H1 (cell line): ENCODE measurements around the gene DYRK1A. TPM values are rescaled to one million over a fixed set of nuclear protein-coding genes. Genes with fewer than 3 reads are reported as not detected.

Source experiments
- CTCF ChIA-PET: fragments of 300-600 bp; sonication (Branson Sonifier 250); formaldehyde crosslinking; loops from one replicate; lab custom pipeline; 2021; ENCODE audit not compliant: partially characterized antibody; lab: Charles Lee
- POLR2A ChIA-PET: fragments of 300-600 bp; sonication (Branson Sonifier 250); formaldehyde crosslinking; loops from one replicate; lab custom pipeline; 2021; ENCODE audit warnings: inconsistent platforms; ENCODE audit not compliant: partially characterized antibody; lab: Charles Lee
- DNase-seq, 2 experiments: peaks; one replicate each; pipeline versions ENCODE4 v3.0.0 to v3.0.0-alpha.2; 2010 to 2022; ENCODE audit warnings: low spot score in 2 of 2, low read depth in 1 of 2, mixed read lengths in 1 of 2
- FAIRE-seq: peaks from 2 replicates; lab custom pipeline; 2011; peaks lifted over from hg19 to GRCh38; lab: Jason Lieb, UNC
- H2AFZ ChIP-seq: 2 replicates; pipeline ENCODE4 v1.8.1; 2012; ENCODE audit warnings: low read length, inconsistent platforms
- H2AK5ac ChIP-seq: 2 replicates; pipeline ENCODE4 v1.6.1; 2013; ENCODE audit warnings: low read depth, low read length
- H2BK120ac ChIP-seq: replicated peaks from 2 replicates; pipeline ENCODE3; 2013; ENCODE audit warnings: low read depth, low read length, inconsistent platforms
- H2BK12ac ChIP-seq: 2 replicates; pipeline ENCODE4 v1.6.1; 2013; ENCODE audit warnings: low read depth, low read length
- H2BK15ac ChIP-seq: 2 replicates; pipeline ENCODE4 v1.6.1; 2013; ENCODE audit warnings: low read length
- H2BK20ac ChIP-seq: 2 replicates; pipeline ENCODE4 v1.6.1; 2013; ENCODE audit warnings: low read length
- H2BK5ac ChIP-seq: 2 replicates; pipeline ENCODE4 v1.6.1; 2013; ENCODE audit warnings: low read depth, low read length
- H3K14ac ChIP-seq: 2 replicates; pipeline ENCODE4 v1.6.1; 2013; ENCODE audit warnings: inconsistent platforms; ENCODE audit not compliant: insufficient read length
- H3K18ac ChIP-seq: 2 replicates; pipeline ENCODE4 v1.6.1; 2013; ENCODE audit warnings: low read length; ENCODE audit errors: extremely low read depth
- H3K23ac ChIP-seq: 2 replicates; pipeline ENCODE4 v1.6.1; 2013; ENCODE audit warnings: inconsistent platforms; ENCODE audit not compliant: insufficient read length
- H3K23me2 ChIP-seq: 2 replicates; pipeline ENCODE4 v1.6.1; 2013; ENCODE audit warnings: low read depth, low read length
- H3K27ac ChIP-seq: 2 replicates; pipeline ENCODE4 v1.6.1; 2011; ENCODE audit warnings: low read depth, low read length, inconsistent platforms
- H3K27me3 ChIP-seq, 4 experiments: replicated peaks in 1 of 4; 1 replicate in 1 of 4; 2 replicates in 3 of 4; pipeline versions ENCODE4 v1.6.1 to v1.8.1; 2011 to 2013; ENCODE audit warnings: low read length in 3 of 4, mild to moderate bottlenecking in 3 of 4, inconsistent platforms in 2 of 4, mixed read lengths in 2 of 4, moderate library complexity in 1 of 4; ENCODE audit not compliant: control insufficient read depth in 3 of 4, insufficient read depth in 3 of 4; ENCODE audit errors: extremely low read depth in 1 of 4
- H3K36me3 ChIP-seq, 4 experiments: 2 replicates each; pipeline versions ENCODE4 v1.6.1 to v1.8.1; 2011 to 2013; ENCODE audit warnings: mild to moderate bottlenecking in 4 of 4, low read length in 3 of 4, moderate library complexity in 2 of 4, control low read depth in 1 of 4, inconsistent platforms in 1 of 4; ENCODE audit not compliant: insufficient read depth in 4 of 4, control insufficient read depth in 2 of 4
- H3K4ac ChIP-seq: replicated peaks from 2 replicates; pipeline ENCODE3; 2013; ENCODE audit warnings: low read length, low read depth, mixed read lengths, inconsistent platforms; ENCODE audit not compliant: insufficient read length
- H3K4me1 ChIP-seq, 4 experiments: replicated peaks in 1 of 4; 1 replicate in 1 of 4; 2 replicates in 3 of 4; pipeline versions ENCODE4 v1.6.1 to v1.8.1; 2011 to 2013; ENCODE audit warnings: low read length in 3 of 4, inconsistent platforms in 2 of 4, mixed read lengths in 1 of 4; ENCODE audit not compliant: insufficient read depth in 4 of 4, control insufficient read depth in 3 of 4
- H3K4me2 ChIP-seq, 2 experiments: 2 replicates each; pipeline versions ENCODE4 v1.6.1 to v1.8.1; 2011 to 2013; ENCODE audit warnings: low read depth in 2 of 2, low read length in 2 of 2, control low read depth in 1 of 2, inconsistent platforms in 1 of 2, mild to moderate bottlenecking in 1 of 2; ENCODE audit not compliant: insufficient read depth in 1 of 2
- H3K4me3 ChIP-seq, 4 experiments: fragments of 200-600, 300-600 bp in 1 of 4; sonication (generic), shearing (Covaris generic), sonication (Bioruptor Twin) in 1 of 4; 2 replicates each; pipeline versions ENCODE4 v1.5.1 to v1.8.1; 2011 to 2016; ENCODE audit warnings: low read length in 4 of 4, low read depth in 3 of 4, control low read depth in 2 of 4, inconsistent platforms in 2 of 4, mild to moderate bottlenecking in 2 of 4, mixed read lengths in 1 of 4, moderate library complexity in 1 of 4; ENCODE audit not compliant: insufficient read depth in 2 of 4; ENCODE audit errors: extremely low read depth in 1 of 4
- H3K56ac ChIP-seq: replicated peaks from 2 replicates; pipeline ENCODE3; 2013; ENCODE audit warnings: low read depth, mild to moderate bottlenecking, mixed read lengths, low read length, inconsistent platforms; ENCODE audit not compliant: insufficient read length
- H3K79me1 ChIP-seq: 2 replicates; pipeline ENCODE4 v1.6.1; 2013; ENCODE audit warnings: low read depth, low read length, control low read depth
- H3K79me2 ChIP-seq, 2 experiments: 2 replicates each; pipeline versions ENCODE4 v1.6.1 to v1.8.1; 2012 to 2013; ENCODE audit warnings: low read length in 2 of 2, mild to moderate bottlenecking in 2 of 2, inconsistent platforms in 1 of 2; ENCODE audit not compliant: insufficient read depth in 2 of 2, control insufficient read depth in 1 of 2
- H3K9ac ChIP-seq, 4 experiments: replicated peaks in 1 of 4; 1 replicate in 1 of 4; 2 replicates in 3 of 4; pipeline versions ENCODE4 v1.6.1 to v1.8.1; 2011 to 2013; ENCODE audit warnings: low read depth in 3 of 4, low read length in 3 of 4, control low read depth in 2 of 4, mild to moderate bottlenecking in 2 of 4, moderate library complexity in 2 of 4, inconsistent platforms in 1 of 4; ENCODE audit errors: extremely low read depth in 1 of 4
- H3K9me3 ChIP-seq, 2 experiments: 2 replicates each; pipeline versions ENCODE4 v1.6.1 to v1.8.1; 2012 to 2013; ENCODE audit warnings: mild to moderate bottlenecking in 2 of 2, moderate library complexity in 2 of 2, control low read depth in 1 of 2, inconsistent platforms in 1 of 2, low read depth in 1 of 2, low read length in 1 of 2, mixed read lengths in 1 of 2; ENCODE audit not compliant: insufficient read depth in 2 of 2
- H4K20me1 ChIP-seq, 2 experiments: replicated peaks in 1 of 2; 2 replicates each; pipeline versions ENCODE3 to v1.8.1; 2011 to 2013; ENCODE audit warnings: inconsistent platforms in 2 of 2, low read length in 2 of 2, mild to moderate bottlenecking in 1 of 2; ENCODE audit not compliant: insufficient read depth in 2 of 2, control insufficient read depth in 1 of 2
- H4K5ac ChIP-seq: 2 replicates; pipeline ENCODE4 v1.6.1; 2013; ENCODE audit warnings: low read length, low read depth, mixed read lengths, inconsistent platforms; ENCODE audit not compliant: insufficient read length
- H4K8ac ChIP-seq: 2 replicates; pipeline ENCODE4 v1.8.0; 2013; ENCODE audit warnings: mild to moderate bottlenecking, moderate library complexity, low read length, inconsistent platforms; ENCODE audit not compliant: insufficient read depth; ENCODE audit errors: extremely low read depth
- H4K91ac ChIP-seq: replicated peaks from 2 replicates; pipeline ENCODE3; 2013; ENCODE audit warnings: low read length, mixed read lengths, inconsistent platforms; ENCODE audit not compliant: insufficient read length
- CHD1 ChIP-seq: IDR thresholded peaks from 2 replicates; pipeline ENCODE4 v1.6.1; 2012; ENCODE audit warnings: low read depth, low read length, improper control_type of control experiment
- CREB1 ChIP-seq: IDR thresholded peaks from 2 replicates; pipeline ENCODE4 v1.6.1; 2012; ENCODE audit warnings: inconsistent platforms
- HDAC6 ChIP-seq: IDR thresholded peaks from one replicate; pipeline ENCODE4 v1.7.1; 2012; ENCODE audit warnings: low read depth, mild to moderate bottlenecking, inconsistent platforms, low read length, moderate library complexity
- JUN ChIP-seq: IDR thresholded peaks from 2 replicates; pipeline ENCODE4 v1.6.1; 2011; ENCODE audit warnings: low read depth, mild to moderate bottlenecking, improper control_type of control experiment, low read length
- RNF2 ChIP-seq: fragments of 200-900, 300-1000 bp; sonication (generic); IDR thresholded peaks from 2 replicates; pipeline ENCODE4 v1.7.1; 2016; ENCODE audit warnings: borderline replicate concordance, low read depth, mild to moderate bottlenecking, antibody characterized with exemption, low read length; ENCODE audit not compliant: poor library complexity, severe bottlenecking; ENCODE audit errors: missing control alignments
- TCF12 ChIP-seq: IDR thresholded peaks from 2 replicates; pipeline ENCODE4 v1.6.1; 2011; ENCODE audit warnings: low read depth, mild to moderate bottlenecking, low read length
- USF2 ChIP-seq: IDR thresholded peaks from 2 replicates; pipeline ENCODE4 v1.6.1; 2011; ENCODE audit warnings: low read length, improper control_type of control experiment
- WGBS, 2 experiments: shearing (Covaris generic) in 1 of 2; methylation state at CpG; one replicate each; pipeline versions ENCODE4 v1.1.6 to v1.1.7; 2013 to 2015; ENCODE audit warnings: low lambda C conversion rate in 2 of 2, mixed read lengths in 2 of 2, inconsistent platforms in 1 of 2, low coverage in 1 of 2, missing lambda C conversion rate in 1 of 2; ENCODE audit not compliant: insufficient replicate concordance in 2 of 2, insufficient coverage in 1 of 2, insufficient read length in 1 of 2; ENCODE audit errors: extremely low coverage in 1 of 2, missing lambda C conversion rate in 1 of 2; 5-methylcytosine and 5-hydroxymethylcytosine counted together
- polyA plus RNA-seq, 7 experiments: library from polyadenylated mRNA; depleted of rRNA in 3 of 7; stranded (reverse) in 5 of 7; unstranded in 2 of 7; fragments of >200 nt in 5 of 7; fragments of 200-250 nt in 2 of 7; gene quantifications; 1 replicate in 5 of 7; 2 replicates in 1 of 7; 4 replicates in 1 of 7; pipeline versions ENCODE4 v1.2.1 to v1.2.3, GENCODE V29; 2011 to 2013; ENCODE audit warnings: missing spikeins in 2 of 7, mixed read lengths in 2 of 7
- total RNA-seq: library from RNA; stranded (reverse); fragmentation: NEBNext Ultra II Directional; extraction: Animal tissue kit (Norgen Biotek cat#: 25700); gene quantifications from 2 replicates; pipeline ENCODE4 v1.2.1, GENCODE V29; 2021

Gene DYRK1A
- total and polyA plus RNA-seq, 2 of the 8 experiments (the other 6 are each of a cell fraction or from before 2014, with no cell fraction given), result 61.1 to 62.2 TPM

- WGBS, 2 experiments, result 90% methylated on average over 5 of the region's 5 CpGs; no CpG with 5 or more reads in 1 of the 2 experiments
- Histone ChIP-seq H3K36me3 (peaks cover 0 to 3% (median 0%) of the 10 kb centered on the region in 4 experiments; a peak in 2 of 8 replicates), H3K23me2 (no peaks in the 10 kb centered on the region), H3K9me3 (no peaks in the 10 kb centered on the region), H4K91ac (no peak overlapping the region), H2BK15ac (no peak overlapping the region), H3K23ac (no peak overlapping the region), H4K8ac (no peak overlapping the region), H3K14ac (no peak overlapping the region), H3K79me2 (peaks cover 67 to 99% of the 10 kb centered on the region in 2 experiments), H3K9ac (no peak overlapping the region), H2BK5ac (no peak overlapping the region), H3K4me3 (no peak overlapping the region), H2BK20ac (no peak overlapping the region), H4K20me1 (peaks cover 41 to 59% of the 10 kb centered on the region in 2 experiments), H2BK120ac (no peak overlapping the region), H3K56ac (no peak overlapping the region), H3K4me2 (no peak overlapping the region), H3K27ac (no peak overlapping the region), H3K27me3 (no peaks in the 10 kb centered on the region), H3K4ac (no peak overlapping the region), H4K5ac (no peak overlapping the region), H3K79me1 (peaks cover 15% of the 10 kb centered on the region), H2AFZ (no peak overlapping the region), H2AK5ac (no peak overlapping the region), H2BK12ac (no peak overlapping the region), H3K18ac (no peak overlapping the region), H3K4me1 (peaks cover 0 to 6% (median 3%) of the 10 kb centered on the region in 4 experiments; a peak in 5 of 7 replicates)
- ChIA-PET CTCF (no interaction called here), POLR2A (no interaction called here)
- DNase-seq (no peak), FAIRE-seq (no peak)
- TF ChIP-seq RNF2 (no peak), CREB1 (no peak), HDAC6 (no peak), TCF12 (no peak), CHD1 (no peak), USF2 (no peak), JUN (no peak)
Measured at GRCh38 chr21:37389456-37389855, 22.9 kb downstream of the DYRK1A start.
